GM23338 (cell line): ENCODE measurements around the gene PLCH2. TPM values are rescaled to one million over a fixed set of nuclear protein-coding genes. Genes with fewer than 3 reads are reported as not detected.

ENCODE experiments used
- ATAC-seq: fragments of 200-7000 bp; cut with Tn5 transposase; 3 replicates; pipeline ENCODE4 v1.9.1; 2020
- DNase-seq: peaks from one replicate; pipeline ENCODE4 v3.0.0-alpha.2; 2015; ENCODE audit warnings: low spot score
- H2AFZ ChIP-seq: fragments of 200-600 bp; sonication (generic); 2 replicates; pipeline ENCODE4 v1.8.0; 2016; ENCODE audit warnings: antibody characterized with exemption, mild to moderate bottlenecking, moderate library complexity
- H3F3A ChIP-seq: fragments of 200-600 bp; sonication (generic); replicated peaks from 2 replicates; pipeline ENCODE4 v1.8.0; 2017; ENCODE audit warnings: antibody characterized with exemption, mixed run types, low read depth
- H3K27ac ChIP-seq: fragments of 200-600 bp; sonication (generic); 2 replicates; pipeline ENCODE4 v1.6.1; 2016; ENCODE audit warnings: low read depth
- H3K27me3 ChIP-seq: fragments of 200-600 bp; sonication (generic); 2 replicates; pipeline ENCODE4 v1.8.0; 2016; ENCODE audit warnings: mild to moderate bottlenecking, mixed run types, moderate library complexity; ENCODE audit not compliant: insufficient read depth
- H3K36me3 ChIP-seq: fragments of 200-600 bp; sonication (generic); 2 replicates; pipeline ENCODE4 v1.8.0; 2016; ENCODE audit warnings: mild to moderate bottlenecking; ENCODE audit not compliant: insufficient read depth
- H3K4me1 ChIP-seq: fragments of 200-600 bp; sonication (generic); 2 replicates; pipeline ENCODE4 v1.8.0; 2016; ENCODE audit warnings: mild to moderate bottlenecking, moderate library complexity; ENCODE audit not compliant: insufficient read depth
- H3K4me2 ChIP-seq: fragments of 200-600 bp; sonication (generic); 2 replicates; pipeline ENCODE4 v1.7.1; 2017; ENCODE audit warnings: mixed run types
- H3K4me3 ChIP-seq: fragments of 200-600 bp; sonication (generic); 2 replicates; pipeline ENCODE4 v1.6.1; 2016; ENCODE audit warnings: mixed run types
- H3K79me2 ChIP-seq: fragments of 200-600 bp; sonication (generic); replicated peaks from 2 replicates; pipeline ENCODE4 v1.8.0; 2017; ENCODE audit warnings: mild to moderate bottlenecking; ENCODE audit not compliant: insufficient read depth
- H3K9me2 ChIP-seq: fragments of 200-600 bp; sonication (generic); 2 replicates; pipeline ENCODE4 v1.8.0; 2017; ENCODE audit not compliant: insufficient read depth
- H4K20me1 ChIP-seq: fragments of 200-600 bp; sonication (generic); replicated peaks from 2 replicates; pipeline ENCODE4 v1.8.0; 2017; ENCODE audit warnings: mild to moderate bottlenecking; ENCODE audit not compliant: insufficient read depth
- H3K27ac Mint-ChIP-seq: 2 replicates; pipeline ENCODE4 v1.8.0; 2020; ENCODE audit warnings: inconsistent platforms, mild to moderate bottlenecking, moderate library complexity, mixed read lengths
- H3K27me3 Mint-ChIP-seq: 3 replicates; pipeline ENCODE4 v1.8.0; 2022; ENCODE audit warnings: low read depth, mild to moderate bottlenecking, moderate library complexity, mixed read lengths, inconsistent platforms; ENCODE audit not compliant: insufficient read depth, poor library complexity
- H3K36me3 Mint-ChIP-seq: 3 replicates; pipeline ENCODE4 v1.8.0; 2021; ENCODE audit warnings: low read depth, mild to moderate bottlenecking, inconsistent platforms, moderate library complexity, mixed read lengths
- H3K4me1 Mint-ChIP-seq: 3 replicates; pipeline ENCODE4 v1.8.0; 2020; ENCODE audit warnings: mild to moderate bottlenecking, inconsistent platforms, mixed read lengths
- H3K4me3 Mint-ChIP-seq: 3 replicates; pipeline ENCODE4 v1.8.0; 2021; ENCODE audit warnings: moderate library complexity, mild to moderate bottlenecking, inconsistent platforms, mixed read lengths
- H3K9me3 Mint-ChIP-seq: 3 replicates; pipeline ENCODE4 v1.8.0; 2020; ENCODE audit warnings: moderate library complexity, mild to moderate bottlenecking, inconsistent platforms, mixed read lengths
- EZH2phosphoT487 ChIP-seq: fragments of 200-600 bp; sonication (generic); IDR thresholded peaks from one replicate; pipeline ENCODE4 v1.8.1; 2018; ENCODE audit warnings: antibody characterized with exemption; ENCODE audit not compliant: unreplicated experiment
- JUNB ChIP-seq: IDR thresholded peaks from one replicate; pipeline ENCODE4 v1.6.1; 2016; ENCODE audit warnings: antibody characterized with exemption; ENCODE audit not compliant: unreplicated experiment
- NANOG ChIP-seq: IDR thresholded peaks from 2 replicates; pipeline ENCODE4 v1.6.1; 2016; ENCODE audit warnings: antibody characterized with exemption, borderline replicate concordance
- POLR2AphosphoS5 ChIP-seq: IDR thresholded peaks from 2 replicates; pipeline ENCODE4 v1.6.1; 2016; ENCODE audit warnings: antibody characterized with exemption, low read depth
- polyA plus RNA-seq: library from polyadenylated mRNA; unstranded; fragments of >200 nt; fragmentation: Nextera tagmentation; extraction: Ambion mirVana; gene quantifications from 2 replicates; pipeline ENCODE4 v1.2.1, GENCODE V29; 2016
- total RNA-seq: library from RNA; depleted of rRNA; stranded (reverse); fragments of >200 nt; shearing (Covaris generic); gene quantifications from 2 replicates; pipeline ENCODE4 v1.2.3, GENCODE V29; 2014
- TF ChIP-seq, protein P1 (sequence below): fragments of 250-450 bp; sonication (Bioruptor Pico); IDR thresholded peaks from 2 replicates; pipeline ENCODE4 v1.5.0; 2020; ENCODE audit warnings: mild to moderate bottlenecking, moderate library complexity
- TF ChIP-seq, protein P2 (sequence below): IDR thresholded peaks from 2 replicates; pipeline ENCODE4 v1.6.1; 2016; ENCODE audit warnings: antibody characterized with exemption
- TF ChIP-seq, protein P3 (sequence below): IDR thresholded peaks from one replicate; pipeline ENCODE4 v1.6.1; 2018; ENCODE audit warnings: antibody characterized with exemption; ENCODE audit not compliant: unreplicated experiment
- TF ChIP-seq, protein P4 (sequence below), 2 experiments: fragments of 200-600 bp in 1 of 2; sonication (generic) in 1 of 2; conservative IDR thresholded peaks; 2 replicates each; pipeline versions ENCODE4 v1.5.1 to v1.6.1; 2016 to 2017; ENCODE audit warnings: antibody characterized with exemption in 2 of 2, low read depth in 2 of 2, mild to moderate bottlenecking in 2 of 2, moderate library complexity in 1 of 2

PLCH2 gene
- total and polyA plus RNA-seq, 2 experiments from 2014 or later = 0.31 TPM; not detected in 1

DNA sequence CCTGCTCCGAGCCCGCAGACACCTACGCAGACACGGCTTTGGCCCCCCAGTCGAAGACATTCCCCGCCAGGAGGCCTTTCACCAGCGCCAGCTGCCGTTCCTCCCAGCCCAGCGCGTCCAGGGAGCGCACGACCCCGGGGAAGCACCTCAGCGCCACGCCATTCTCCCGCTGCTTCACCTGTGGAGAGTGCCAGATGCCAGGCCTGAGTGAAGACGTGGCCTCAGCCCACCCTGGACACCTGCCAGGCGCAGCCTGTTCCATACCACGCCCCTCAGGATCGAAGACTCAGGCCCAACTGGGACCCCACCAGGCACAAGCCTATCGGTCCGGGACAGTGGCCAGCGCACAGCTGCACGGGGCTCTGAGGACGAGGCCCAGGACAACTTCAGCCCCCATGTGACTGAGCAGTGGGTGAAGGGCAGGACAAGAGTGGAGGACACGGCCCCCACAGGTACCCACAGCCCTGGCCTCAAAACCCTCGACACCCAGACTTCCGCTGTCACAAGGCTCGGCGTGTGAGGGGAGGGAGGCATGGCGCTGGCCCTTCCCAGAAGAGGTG is 36.9 kb downstream of the PLCH2 start (continued):
- TF ChIP-seq, protein P1, sequence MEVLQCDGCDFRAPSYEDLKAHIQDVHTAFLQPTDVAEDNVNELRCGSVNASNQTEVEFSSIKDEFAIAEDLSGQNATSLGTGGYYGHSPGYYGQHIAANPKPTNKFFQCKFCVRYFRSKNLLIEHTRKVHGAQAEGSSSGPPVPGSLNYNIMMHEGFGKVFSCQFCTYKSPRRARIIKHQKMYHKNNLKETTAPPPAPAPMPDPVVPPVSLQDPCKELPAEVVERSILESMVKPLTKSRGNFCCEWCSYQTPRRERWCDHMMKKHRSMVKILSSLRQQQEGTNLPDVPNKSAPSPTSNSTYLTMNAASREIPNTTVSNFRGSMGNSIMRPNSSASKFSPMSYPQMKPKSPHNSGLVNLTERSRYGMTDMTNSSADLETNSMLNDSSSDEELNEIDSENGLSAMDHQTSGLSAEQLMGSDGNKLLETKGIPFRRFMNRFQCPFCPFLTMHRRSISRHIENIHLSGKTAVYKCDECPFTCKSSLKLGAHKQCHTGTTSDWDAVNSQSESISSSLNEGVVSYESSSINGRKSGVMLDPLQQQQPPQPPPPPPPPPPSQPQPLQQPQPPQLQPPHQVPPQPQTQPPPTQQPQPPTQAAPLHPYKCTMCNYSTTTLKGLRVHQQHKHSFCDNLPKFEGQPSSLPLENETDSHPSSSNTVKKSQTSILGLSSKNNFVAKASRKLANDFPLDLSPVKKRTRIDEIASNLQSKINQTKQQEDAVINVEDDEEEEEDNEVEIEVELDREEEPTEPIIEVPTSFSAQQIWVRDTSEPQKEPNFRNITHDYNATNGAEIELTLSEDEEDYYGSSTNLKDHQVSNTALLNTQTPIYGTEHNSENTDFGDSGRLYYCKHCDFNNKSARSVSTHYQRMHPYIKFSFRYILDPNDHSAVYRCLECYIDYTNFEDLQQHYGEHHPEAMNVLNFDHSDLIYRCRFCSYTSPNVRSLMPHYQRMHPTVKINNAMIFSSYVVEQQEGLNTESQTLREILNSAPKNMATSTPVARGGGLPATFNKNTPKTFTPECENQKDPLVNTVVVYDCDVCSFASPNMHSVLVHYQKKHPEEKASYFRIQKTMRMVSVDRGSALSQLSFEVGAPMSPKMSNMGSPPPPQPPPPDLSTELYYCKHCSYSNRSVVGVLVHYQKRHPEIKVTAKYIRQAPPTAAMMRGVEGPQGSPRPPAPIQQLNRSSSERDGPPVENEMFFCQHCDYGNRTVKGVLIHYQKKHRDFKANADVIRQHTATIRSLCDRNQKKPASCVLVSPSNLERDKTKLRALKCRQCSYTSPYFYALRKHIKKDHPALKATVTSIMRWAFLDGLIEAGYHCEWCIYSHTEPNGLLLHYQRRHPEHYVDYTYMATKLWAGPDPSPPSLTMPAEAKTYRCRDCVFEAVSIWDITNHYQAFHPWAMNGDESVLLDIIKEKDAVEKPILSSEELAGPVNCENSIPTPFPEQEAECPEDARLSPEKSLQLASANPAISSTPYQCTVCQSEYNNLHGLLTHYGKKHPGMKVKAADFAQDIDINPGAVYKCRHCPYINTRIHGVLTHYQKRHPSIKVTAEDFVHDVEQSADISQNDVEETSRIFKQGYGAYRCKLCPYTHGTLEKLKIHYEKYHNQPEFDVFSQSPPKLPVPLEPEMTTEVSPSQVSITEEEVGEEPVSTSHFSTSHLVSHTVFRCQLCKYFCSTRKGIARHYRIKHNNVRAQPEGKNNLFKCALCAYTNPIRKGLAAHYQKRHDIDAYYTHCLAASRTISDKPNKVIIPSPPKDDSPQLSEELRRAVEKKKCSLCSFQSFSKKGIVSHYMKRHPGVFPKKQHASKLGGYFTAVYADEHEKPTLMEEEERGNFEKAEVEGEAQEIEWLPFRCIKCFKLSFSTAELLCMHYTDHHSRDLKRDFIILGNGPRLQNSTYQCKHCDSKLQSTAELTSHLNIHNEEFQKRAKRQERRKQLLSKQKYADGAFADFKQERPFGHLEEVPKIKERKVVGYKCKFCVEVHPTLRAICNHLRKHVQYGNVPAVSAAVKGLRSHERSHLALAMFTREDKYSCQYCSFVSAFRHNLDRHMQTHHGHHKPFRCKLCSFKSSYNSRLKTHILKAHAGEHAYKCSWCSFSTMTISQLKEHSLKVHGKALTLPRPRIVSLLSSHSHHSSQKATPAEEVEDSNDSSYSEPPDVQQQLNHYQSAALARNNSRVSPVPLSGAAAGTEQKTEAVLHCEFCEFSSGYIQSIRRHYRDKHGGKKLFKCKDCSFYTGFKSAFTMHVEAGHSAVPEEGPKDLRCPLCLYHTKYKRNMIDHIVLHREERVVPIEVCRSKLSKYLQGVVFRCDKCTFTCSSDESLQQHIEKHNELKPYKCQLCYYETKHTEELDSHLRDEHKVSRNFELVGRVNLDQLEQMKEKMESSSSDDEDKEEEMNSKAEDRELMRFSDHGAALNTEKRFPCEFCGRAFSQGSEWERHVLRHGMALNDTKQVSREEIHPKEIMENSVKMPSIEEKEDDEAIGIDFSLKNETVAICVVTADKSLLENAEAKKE = no peak

DNA sequence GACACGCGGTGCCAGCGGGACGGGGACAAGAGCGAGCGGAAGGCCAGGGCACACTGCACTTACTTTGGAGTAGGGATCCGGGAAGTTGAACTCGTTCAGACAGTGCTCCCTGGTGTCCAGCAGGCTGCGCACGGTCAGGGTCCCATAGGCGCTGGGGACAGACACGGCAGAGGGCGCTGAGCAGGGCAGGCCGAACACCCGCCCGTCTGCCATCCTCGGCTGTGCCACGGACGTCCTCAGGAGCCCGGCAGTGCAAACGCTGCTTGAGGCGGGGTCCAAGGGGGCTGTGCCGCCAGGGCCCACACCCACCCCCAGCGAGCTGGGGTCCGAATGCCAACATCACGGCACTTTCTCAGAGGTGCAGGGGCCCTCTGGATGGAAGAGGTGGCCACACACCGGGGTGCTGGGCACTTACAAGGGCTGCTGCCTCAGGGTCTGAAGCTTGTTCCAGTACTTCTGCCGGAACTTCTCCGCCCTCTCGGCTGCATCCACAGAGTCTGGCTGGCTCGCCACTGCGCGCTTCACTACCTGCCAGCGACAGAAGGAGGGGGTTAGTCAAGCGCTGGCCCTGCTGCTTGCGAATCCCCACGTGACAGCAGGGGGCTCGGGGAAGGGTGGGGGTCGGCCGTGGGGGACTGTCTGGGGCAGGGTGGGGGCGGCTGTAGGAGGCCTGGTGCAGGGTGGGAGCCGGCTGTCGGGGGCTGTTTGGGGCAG is 38.0 kb downstream of the PLCH2 start:
- no peaks in the 10 kb centered on the region for H3K4me1 ChIP-seq
- no peaks in the 10 kb centered on the region for H3F3A ChIP-seq
- H3K9me3 Mint-ChIP-seq = no peaks in the 10 kb centered on the region
- no peaks in the 10 kb centered on the region; the same call in 1 of the 2 replicates for H3K36me3 ChIP-seq
- no peak for DNase-seq
- H3K27me3 Mint-ChIP-seq = peaks cover 3% of the 10 kb centered on the region
- ATAC-seq = no peak
- H3K36me3 Mint-ChIP-seq = peaks cover 30% of the 10 kb centered on the region
- H3K9me2 ChIP-seq = no peaks in the 10 kb centered on the region
- no peaks in the 10 kb centered on the region for H3K79me2 ChIP-seq
- no peak overlapping the region for H3K4me2 ChIP-seq
- no peaks in the 10 kb centered on the region for H3K4me1 Mint-ChIP-seq
- no peaks in the 10 kb centered on the region; the same call in 1 of the 2 replicates for H4K20me1 ChIP-seq
- H3K27ac ChIP-seq = no peak overlapping the region
- no peak overlapping the region for H3K27ac Mint-ChIP-seq
- H3K27me3 ChIP-seq = no peaks in the 10 kb centered on the region
- no peak overlapping the region for H3K4me3 Mint-ChIP-seq
- no peak overlapping the region for H3K4me3 ChIP-seq
- no peak overlapping the region for H2AFZ ChIP-seq
- TF ChIP-seq JUNB (no peak), POLR2AphosphoS5 (no peak), EZH2phosphoT487 (no peak), NANOG (no peak)
- TF ChIP-seq, protein P2, sequence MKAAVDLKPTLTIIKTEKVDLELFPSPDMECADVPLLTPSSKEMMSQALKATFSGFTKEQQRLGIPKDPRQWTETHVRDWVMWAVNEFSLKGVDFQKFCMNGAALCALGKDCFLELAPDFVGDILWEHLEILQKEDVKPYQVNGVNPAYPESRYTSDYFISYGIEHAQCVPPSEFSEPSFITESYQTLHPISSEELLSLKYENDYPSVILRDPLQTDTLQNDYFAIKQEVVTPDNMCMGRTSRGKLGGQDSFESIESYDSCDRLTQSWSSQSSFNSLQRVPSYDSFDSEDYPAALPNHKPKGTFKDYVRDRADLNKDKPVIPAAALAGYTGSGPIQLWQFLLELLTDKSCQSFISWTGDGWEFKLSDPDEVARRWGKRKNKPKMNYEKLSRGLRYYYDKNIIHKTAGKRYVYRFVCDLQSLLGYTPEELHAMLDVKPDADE = no peak
- TF ChIP-seq, protein P3, sequence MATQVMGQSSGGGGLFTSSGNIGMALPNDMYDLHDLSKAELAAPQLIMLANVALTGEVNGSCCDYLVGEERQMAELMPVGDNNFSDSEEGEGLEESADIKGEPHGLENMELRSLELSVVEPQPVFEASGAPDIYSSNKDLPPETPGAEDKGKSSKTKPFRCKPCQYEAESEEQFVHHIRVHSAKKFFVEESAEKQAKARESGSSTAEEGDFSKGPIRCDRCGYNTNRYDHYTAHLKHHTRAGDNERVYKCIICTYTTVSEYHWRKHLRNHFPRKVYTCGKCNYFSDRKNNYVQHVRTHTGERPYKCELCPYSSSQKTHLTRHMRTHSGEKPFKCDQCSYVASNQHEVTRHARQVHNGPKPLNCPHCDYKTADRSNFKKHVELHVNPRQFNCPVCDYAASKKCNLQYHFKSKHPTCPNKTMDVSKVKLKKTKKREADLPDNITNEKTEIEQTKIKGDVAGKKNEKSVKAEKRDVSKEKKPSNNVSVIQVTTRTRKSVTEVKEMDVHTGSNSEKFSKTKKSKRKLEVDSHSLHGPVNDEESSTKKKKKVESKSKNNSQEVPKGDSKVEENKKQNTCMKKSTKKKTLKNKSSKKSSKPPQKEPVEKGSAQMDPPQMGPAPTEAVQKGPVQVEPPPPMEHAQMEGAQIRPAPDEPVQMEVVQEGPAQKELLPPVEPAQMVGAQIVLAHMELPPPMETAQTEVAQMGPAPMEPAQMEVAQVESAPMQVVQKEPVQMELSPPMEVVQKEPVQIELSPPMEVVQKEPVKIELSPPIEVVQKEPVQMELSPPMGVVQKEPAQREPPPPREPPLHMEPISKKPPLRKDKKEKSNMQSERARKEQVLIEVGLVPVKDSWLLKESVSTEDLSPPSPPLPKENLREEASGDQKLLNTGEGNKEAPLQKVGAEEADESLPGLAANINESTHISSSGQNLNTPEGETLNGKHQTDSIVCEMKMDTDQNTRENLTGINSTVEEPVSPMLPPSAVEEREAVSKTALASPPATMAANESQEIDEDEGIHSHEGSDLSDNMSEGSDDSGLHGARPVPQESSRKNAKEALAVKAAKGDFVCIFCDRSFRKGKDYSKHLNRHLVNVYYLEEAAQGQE = no peak
- TF ChIP-seq, protein P4, sequence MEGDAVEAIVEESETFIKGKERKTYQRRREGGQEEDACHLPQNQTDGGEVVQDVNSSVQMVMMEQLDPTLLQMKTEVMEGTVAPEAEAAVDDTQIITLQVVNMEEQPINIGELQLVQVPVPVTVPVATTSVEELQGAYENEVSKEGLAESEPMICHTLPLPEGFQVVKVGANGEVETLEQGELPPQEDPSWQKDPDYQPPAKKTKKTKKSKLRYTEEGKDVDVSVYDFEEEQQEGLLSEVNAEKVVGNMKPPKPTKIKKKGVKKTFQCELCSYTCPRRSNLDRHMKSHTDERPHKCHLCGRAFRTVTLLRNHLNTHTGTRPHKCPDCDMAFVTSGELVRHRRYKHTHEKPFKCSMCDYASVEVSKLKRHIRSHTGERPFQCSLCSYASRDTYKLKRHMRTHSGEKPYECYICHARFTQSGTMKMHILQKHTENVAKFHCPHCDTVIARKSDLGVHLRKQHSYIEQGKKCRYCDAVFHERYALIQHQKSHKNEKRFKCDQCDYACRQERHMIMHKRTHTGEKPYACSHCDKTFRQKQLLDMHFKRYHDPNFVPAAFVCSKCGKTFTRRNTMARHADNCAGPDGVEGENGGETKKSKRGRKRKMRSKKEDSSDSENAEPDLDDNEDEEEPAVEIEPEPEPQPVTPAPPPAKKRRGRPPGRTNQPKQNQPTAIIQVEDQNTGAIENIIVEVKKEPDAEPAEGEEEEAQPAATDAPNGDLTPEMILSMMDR (conservative IDR thresholded peaks at IDR 0.05; ENCODE audit: low read depth in 2 of 2) = no peak
